Ovary (tissue), 9 donors: ENCODE results near the gene NUMA1. TPM values are rescaled to one million over a fixed set of nuclear protein-coding genes. Genes with fewer than 3 reads are reported as not detected.

Experiments
- DNase-seq, 5 donors: peaks; one replicate each; pipeline ENCODE4 v3.0.0-alpha.2; 2019 to 2020
- H3K27ac ChIP-seq, 2 donors: fragments of 200-600 bp; one replicate each; pipeline versions ENCODE4 v1.5.1 to v1.8.0; 2019 to 2022
- H3K27me3 ChIP-seq: fragments of 200-600 bp; one replicate; pipeline ENCODE4 v1.8.0; 2022
- H3K36me3 ChIP-seq: fragments of 200-600 bp; sonication (generic); one replicate; pipeline ENCODE4 v1.5.1; 2019
- H3K4me1 ChIP-seq: one replicate; pipeline ENCODE4 v1.8.1; 2013; ENCODE audit warnings: mild to moderate bottlenecking, moderate library complexity; ENCODE audit not compliant: insufficient read depth
- H3K4me3 ChIP-seq: fragments of 200-600 bp; sonication (generic); one replicate; pipeline ENCODE4 v1.5.1; 2017
- H3K9me3 ChIP-seq, 2 donors: fragments of 200-600 bp in 1 of 2; sonication (generic) in 1 of 2; one replicate each; pipeline versions ENCODE4 v1.5.1 to v1.8.1; 2013 to 2019; ENCODE audit warnings: mild to moderate bottlenecking in 1 of 2, moderate library complexity in 1 of 2
- EP300 ChIP-seq: sonication (generic); formaldehyde crosslinking; IDR thresholded peaks from one replicate; pipeline ENCODE4 v1.6.1; 2017; ENCODE audit warnings: antibody characterized with exemption
- POLR2A ChIP-seq: fragments of 450-650 bp; IDR thresholded peaks from one replicate; pipeline ENCODE4 v1.6.1; 2017; ENCODE audit warnings: antibody characterized with exemption, mild to moderate bottlenecking, moderate library complexity
- WGBS, 3 donors: extraction: QIAGEN DNeasy Blood & Tissue Kit in 1 of 3; methylation state at CpG; one replicate each; pipeline versions ENCODE4 v1.1.5 to v1.1.7; 2013 to 2017; 5-methylcytosine and 5-hydroxymethylcytosine counted together
- intact Hi-C, 4 donors: fragments of 100-400 bp; cut with DNase I; formaldehyde crosslinking; loops; one replicate each; pipeline versions ENCODE4 v1.11.0 to v1.15.1; 2022 to 2023
- polyA plus RNA-seq, 2 donors: library from polyadenylated mRNA; stranded (reverse); fragments of 200-250 nt in 1 of 2; fragments of 350-450 nt in 1 of 2; fragmentation: Illumina TruSeq in 1 of 2; extraction: RNeasy Lipid Tissue Mini Kit (QIAGEN cat#74804) in 1 of 2; gene quantifications; one replicate each; pipeline ENCODE4 v1.2.3, GENCODE V29; 2013 to 2014
- total RNA-seq, 7 donors: library from RNA; depleted of rRNA in 2 of 7; stranded (reverse); fragments of >200 nt in 2 of 7; fragmentation: NEBNext Ultra II Directional in 3 of 7; extraction: Animal tissue kit (Norgen Biotek cat#: 25700) in 3 of 7; gene quantifications; one replicate each; pipeline versions ENCODE4 v1.1.0 to v1.2.4, GENCODE V29; 2016 to 2023
- TF ChIP-seq, protein P1 (sequence below), 3 donors: fragments of 450-650 bp in 2 of 3; fragments of 200-600 bp in 1 of 3; IDR thresholded peaks; one replicate each; pipeline versions ENCODE4 v1.5.1 to v1.8.0; 2016 to 2022; ENCODE audit warnings: antibody characterized with exemption in 3 of 3, mild to moderate bottlenecking in 1 of 3
- donor health status: DM: no; HTN: no; CAD: no; lungs with moderate emphysema.
- donor health status: DM: no; HTN: no; CAD: no.
- donor health status: Bipolar disorder and iron deficiency.
- donor health status: DM: yes; HTN: yes; CAD: no.
- donor health status: DM: no; HTN: no; CAD: no.
- donor health status: DM: yes; HTN: yes; CAD: no.

The NUMA1 gene
- total and polyA plus RNA-seq, 9 donors, result 156 to 270 (median 235) TPM

DNA sequence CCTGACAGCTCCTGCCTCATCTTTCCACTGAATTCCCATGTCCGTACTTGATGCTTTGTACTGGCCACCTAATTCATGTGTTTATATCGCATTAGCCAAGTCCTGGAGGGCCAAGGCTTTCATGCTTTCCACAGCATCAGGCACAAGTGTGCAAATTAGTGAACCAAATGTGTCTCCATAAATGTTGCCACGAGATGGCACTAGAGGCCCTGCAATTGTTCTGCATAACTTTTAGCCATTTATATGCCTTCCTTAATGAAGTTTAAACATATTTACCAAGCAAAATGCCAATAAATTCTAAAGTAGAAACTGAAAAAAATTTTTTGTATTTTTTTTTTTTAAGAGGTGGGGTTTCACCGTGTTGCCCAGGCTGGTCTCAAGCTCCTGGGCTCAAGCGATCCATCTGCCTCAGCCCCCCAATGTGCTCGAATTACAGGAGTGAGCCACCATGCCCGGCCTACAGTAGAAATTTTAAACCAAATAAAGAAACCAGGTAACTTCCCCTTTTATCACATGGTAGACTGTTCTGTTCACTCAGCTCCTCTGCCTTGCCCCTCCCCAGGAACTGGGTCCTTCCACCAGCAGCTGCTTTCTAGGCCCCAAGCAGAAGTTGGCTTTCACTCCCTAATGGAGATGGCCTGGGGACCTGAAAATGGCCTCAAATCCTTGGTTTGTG, 102.5 kb downstream of the NUMA1 start:
- H3K9me3 ChIP-seq, result no peaks in the 10 kb centered on the region
- H3K27me3 ChIP-seq, result no peaks in the 10 kb centered on the region
- no peak overlapping the region for H3K27ac ChIP-seq
- intact Hi-C loops, result loop anchor here in 1 of 4 donors (10.0 kb wide), 1 partner anchor 157 kb away; the partner anchor contains the start of gene FOLR3
- peak in 3 of 5 donors; percentile 34 to 67 (median 55) for DNase-seq
- H3K36me3 ChIP-seq, result no peaks in the 10 kb centered on the region
- no peaks in the 10 kb centered on the region for H3K4me1 ChIP-seq
- H3K4me3 ChIP-seq, result no peak overlapping the region
- 49 to 61% (median 52%) methylated on average over 7 of the region's 7 CpGs for WGBS, 3 donors
- no peak for TF ChIP-seq POLR2A
- no peak for TF ChIP-seq EP300
- TF ChIP-seq, protein P1, sequence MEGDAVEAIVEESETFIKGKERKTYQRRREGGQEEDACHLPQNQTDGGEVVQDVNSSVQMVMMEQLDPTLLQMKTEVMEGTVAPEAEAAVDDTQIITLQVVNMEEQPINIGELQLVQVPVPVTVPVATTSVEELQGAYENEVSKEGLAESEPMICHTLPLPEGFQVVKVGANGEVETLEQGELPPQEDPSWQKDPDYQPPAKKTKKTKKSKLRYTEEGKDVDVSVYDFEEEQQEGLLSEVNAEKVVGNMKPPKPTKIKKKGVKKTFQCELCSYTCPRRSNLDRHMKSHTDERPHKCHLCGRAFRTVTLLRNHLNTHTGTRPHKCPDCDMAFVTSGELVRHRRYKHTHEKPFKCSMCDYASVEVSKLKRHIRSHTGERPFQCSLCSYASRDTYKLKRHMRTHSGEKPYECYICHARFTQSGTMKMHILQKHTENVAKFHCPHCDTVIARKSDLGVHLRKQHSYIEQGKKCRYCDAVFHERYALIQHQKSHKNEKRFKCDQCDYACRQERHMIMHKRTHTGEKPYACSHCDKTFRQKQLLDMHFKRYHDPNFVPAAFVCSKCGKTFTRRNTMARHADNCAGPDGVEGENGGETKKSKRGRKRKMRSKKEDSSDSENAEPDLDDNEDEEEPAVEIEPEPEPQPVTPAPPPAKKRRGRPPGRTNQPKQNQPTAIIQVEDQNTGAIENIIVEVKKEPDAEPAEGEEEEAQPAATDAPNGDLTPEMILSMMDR (IDR thresholded peaks at IDR 0.05), result peak in 2 of 3 donors; percentile 67 to 71

DNA sequence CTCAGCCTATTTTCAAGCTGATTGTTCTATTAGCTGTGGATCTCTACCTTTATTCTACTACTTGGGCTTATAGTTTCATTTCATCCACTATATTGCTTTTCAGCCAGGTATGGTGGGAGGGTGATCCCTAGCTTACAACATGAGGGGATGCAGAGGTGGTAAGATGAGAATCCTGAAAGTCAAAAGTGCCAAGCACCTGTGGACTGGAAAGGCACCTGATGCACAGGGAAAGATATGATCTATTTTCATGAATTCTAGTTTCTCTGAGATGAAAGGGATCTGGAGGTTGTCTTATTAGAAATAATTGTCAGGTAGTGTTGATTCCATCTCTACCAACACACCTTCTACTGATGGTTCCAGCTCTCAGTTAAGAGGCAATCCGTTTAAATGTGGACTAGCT, 103.3 kb downstream of the NUMA1 start:
- H3K27ac ChIP-seq, result no peak overlapping the region
- no peaks in the 10 kb centered on the region for H3K27me3 ChIP-seq
- intact Hi-C loops, result loop anchor here in 1 of 4 donors (10.0 kb wide), 1 partner anchor 158 kb away; the partner anchor contains the start of gene FOLR3
- H3K9me3 ChIP-seq, result no peaks in the 10 kb centered on the region
- no peaks in the 10 kb centered on the region for H3K36me3 ChIP-seq
- 59 to 83% (median 66%) methylated on average over 1 of the region's 1 CpG for WGBS, 3 donors
- H3K4me3 ChIP-seq, result no peak overlapping the region
- no peak for DNase-seq
- H3K4me1 ChIP-seq, result no peaks in the 10 kb centered on the region
- TF ChIP-seq EP300 (no peak), POLR2A (no peak)
- TF ChIP-seq, protein P1 (IDR thresholded peaks at IDR 0.05), result no peak

DNA sequence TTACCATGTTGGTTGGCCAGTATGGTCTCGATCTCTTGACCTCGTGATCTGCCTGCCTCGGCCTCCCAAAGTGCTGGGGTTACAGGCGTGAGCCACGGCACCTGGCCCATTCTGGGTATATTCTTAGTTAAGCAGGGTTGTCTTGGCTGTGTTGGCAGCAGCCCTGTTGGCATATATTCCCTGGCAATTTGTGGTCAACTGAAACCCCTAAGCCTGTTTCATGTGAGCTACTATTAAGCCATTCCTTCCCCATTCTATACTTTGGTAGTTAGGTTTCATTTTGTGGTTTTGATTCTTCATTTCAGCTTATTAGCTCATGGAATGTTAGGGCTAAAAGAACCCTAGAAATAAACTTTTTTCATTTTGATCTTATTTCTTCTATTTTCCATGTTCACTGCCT, 103.8 kb downstream of the NUMA1 start:
- intact Hi-C loops, result loop anchor here in 1 of 4 donors (10.0 kb wide), 1 partner anchor 158 kb away; the partner anchor contains the start of gene FOLR3
- no peak overlapping the region for H3K27ac ChIP-seq
- TF ChIP-seq POLR2A, result no peak
- TF ChIP-seq, protein P1 (IDR thresholded peaks at IDR 0.05), result no peak
- no peak for TF ChIP-seq EP300
- no peaks in the 10 kb centered on the region for H3K36me3 ChIP-seq
- H3K4me3 ChIP-seq, result no peak overlapping the region
- no peak for DNase-seq
- 86 to 93% (median 93%) methylated on average over 5 of the region's 5 CpGs for WGBS, 3 donors
- H3K27me3 ChIP-seq, result no peaks in the 10 kb centered on the region
- no peaks in the 10 kb centered on the region for H3K4me1 ChIP-seq
- H3K9me3 ChIP-seq, result no peaks in the 10 kb centered on the region

DNA sequence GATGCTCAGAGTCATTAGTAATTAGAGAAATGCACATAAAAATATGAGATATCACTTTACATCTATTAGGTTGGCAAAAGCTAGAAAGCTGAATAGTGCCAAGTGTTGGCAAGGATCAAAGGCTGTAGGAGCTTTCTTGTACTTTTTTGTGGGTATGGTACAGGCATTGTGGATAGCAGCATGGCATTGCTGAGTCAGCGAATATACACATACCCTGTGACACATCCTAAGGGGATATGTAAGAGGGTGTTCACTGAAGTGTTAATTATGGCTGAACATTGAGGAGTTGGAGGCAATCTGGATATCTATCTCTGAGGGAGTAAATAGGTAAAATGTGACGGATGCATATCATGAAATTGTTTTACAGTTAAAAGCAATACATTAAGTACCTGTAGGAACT, 108.7 kb downstream of the NUMA1 start:
- H3K9me3 ChIP-seq, result no peaks in the 10 kb centered on the region
- no peak overlapping the region for H3K27ac ChIP-seq
- no peak overlapping the region for H3K4me3 ChIP-seq
- no peaks in the 10 kb centered on the region for H3K27me3 ChIP-seq
- TF ChIP-seq, protein P1 (IDR thresholded peaks at IDR 0.05), result no peak
- TF ChIP-seq EP300 (no peak), POLR2A (no peak)
- DNase-seq, result no peak
- H3K36me3 ChIP-seq, result no peaks in the 10 kb centered on the region
- intact Hi-C loops, result loop anchor here in 1 of 4 donors (10.0 kb wide), 1 partner anchor 163 kb away; the partner anchor contains the start of gene FOLR3
- H3K4me1 ChIP-seq, result no peaks in the 10 kb centered on the region
- WGBS, 3 donors, result 95 to 98% (median 97%) methylated on average over 2 of the region's 2 CpGs
